Measurements from ENCODE around the gene RPL21.

DNA sequence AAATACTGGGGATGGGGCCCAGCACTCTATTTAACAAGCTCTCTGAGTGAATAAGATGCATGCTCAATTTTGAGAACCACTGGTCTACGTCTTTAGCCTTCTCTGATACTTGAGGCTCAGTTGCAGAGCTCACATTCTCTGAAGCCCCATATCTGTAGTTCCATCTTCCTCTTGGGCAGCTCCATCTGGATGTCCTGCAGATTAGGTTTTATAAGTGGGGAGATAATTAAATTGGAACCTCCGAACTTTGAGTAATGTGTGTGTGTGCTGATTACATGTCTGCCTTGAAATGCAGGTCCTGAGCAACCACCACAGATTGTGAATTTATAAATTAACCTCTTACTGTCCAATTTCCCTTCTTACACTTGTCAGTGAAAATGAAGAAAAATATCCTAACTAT lies 12.1 kb downstream of the RPL21 start:
- no peak for TF ChIP-seq CTCF (conservative IDR thresholded peaks at IDR 0.05 in 1 of 2, IDR thresholded peaks at IDR 0.05 in 1 of 2; ENCODE audit: low read depth in 1 of 2, low read length in 2 of 2)
- no peak for TF ChIP-seq EZH2 (IDR thresholded peaks at IDR 0.05; ENCODE audit: low read length, missing control alignments)

Data from fibroblast of lung (primary cell).